ENCODE measurements around the gene MTMR10. TPM values are rescaled to one million over a fixed set of nuclear protein-coding genes. Genes with fewer than 3 reads are reported as not detected.

Gene MTMR10
- total RNA-seq, 1 donor from 2014 or later: 12.2 TPM

DNA sequence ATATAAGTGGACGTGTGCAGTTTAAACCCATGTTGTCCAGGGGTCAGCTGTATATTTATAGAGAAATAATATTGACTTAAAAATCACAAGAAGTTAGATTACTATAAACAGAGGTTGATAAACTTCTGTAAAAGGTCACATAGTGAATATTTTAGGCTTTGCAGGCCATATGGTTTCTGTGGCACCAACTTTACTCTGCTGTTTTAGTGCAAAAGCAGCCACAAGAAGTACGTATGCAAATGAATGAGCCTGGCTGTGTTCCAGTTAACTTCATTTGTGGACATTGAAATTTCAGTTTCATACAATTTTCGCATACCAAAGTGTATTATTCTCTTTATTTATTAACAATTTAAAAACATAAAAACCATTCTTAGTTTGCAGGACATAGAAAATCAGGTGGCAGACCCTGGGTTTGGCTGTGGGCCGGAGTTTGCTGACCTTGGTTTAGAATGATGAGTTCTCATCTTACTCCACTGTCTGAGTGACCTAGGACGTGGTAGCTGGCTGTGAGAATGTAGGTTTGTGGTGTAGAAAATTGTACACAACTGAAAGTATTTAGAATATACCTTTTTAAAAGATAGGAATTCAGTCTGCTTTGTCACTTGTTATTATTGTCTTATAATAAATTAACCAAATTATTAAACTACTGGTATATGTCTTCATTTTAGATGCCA, 71.4 kb downstream of the MTMR10 start:
- H3K9me3 Mint-ChIP-seq: no peaks in the 10 kb centered on the region
- H3K27me3 Mint-ChIP-seq (ENCODE audit: low read depth): no peaks in the 10 kb centered on the region
- peaks cover 63% of the 10 kb centered on the region for H3K36me3 Mint-ChIP-seq (ENCODE audit: low read depth)
- no peak for DNase-seq (ENCODE audit: low spot score)
- peaks cover 4% of the 10 kb centered on the region for H3K4me1 Mint-ChIP-seq (ENCODE audit: low read depth)
- no peak overlapping the region for H3K27ac Mint-ChIP-seq
- no peak overlapping the region for H3K4me3 Mint-ChIP-seq (ENCODE audit: low read depth)
- intact Hi-C loops (cut with micrococcal nuclease): no loop called here

DNA sequence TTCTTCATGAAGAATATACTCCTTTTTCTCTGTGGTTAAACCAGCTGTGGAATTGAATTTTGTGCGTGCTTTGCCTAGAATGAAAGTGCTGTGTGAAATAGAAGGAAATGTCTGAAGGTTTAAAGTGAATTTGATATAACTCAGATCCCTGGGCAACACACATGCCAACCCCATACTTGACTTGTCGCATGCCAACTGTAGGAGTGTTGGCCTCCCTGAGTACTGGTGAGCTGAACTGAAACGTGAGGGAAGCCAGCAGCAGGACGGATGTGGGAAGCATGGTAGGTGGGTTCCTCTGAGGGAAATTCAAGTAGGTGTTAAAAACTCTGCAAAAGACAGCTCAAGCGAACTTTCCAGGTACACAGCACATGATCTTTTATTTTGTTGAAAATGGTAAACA, 73.1 kb downstream of the MTMR10 start:
- Mint-ChIP-seq H3K4me3 (ENCODE audit: low read depth) (no peak overlapping the region), H3K36me3 (ENCODE audit: low read depth) (peaks cover 57% of the 10 kb centered on the region), H3K27me3 (ENCODE audit: low read depth) (no peaks in the 10 kb centered on the region), H3K27ac (no peak overlapping the region), H3K4me1 (ENCODE audit: low read depth) (peaks cover 4% of the 10 kb centered on the region), H3K9me3 (no peaks in the 10 kb centered on the region)
- DNase-seq (ENCODE audit: low spot score): no peak
- intact Hi-C loops (cut with micrococcal nuclease): no loop called here

DNA sequence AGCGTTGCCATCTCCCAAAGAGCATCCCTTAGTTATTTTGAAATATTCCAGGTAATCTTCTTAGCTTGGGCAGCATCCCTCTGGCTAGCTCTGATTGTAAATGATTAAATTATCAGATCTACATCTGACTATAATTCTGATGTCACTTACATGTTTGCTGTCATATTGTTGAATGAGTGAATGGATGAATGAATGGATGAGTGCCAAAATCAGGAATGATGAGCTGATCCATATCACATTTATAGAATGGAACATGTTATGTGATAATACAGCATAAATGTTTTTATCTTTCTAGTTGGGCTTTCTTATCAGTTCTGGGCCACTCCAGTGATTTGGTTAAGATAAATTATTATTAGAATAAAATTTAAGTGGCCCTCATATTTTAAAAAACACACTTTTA, 73.8 kb downstream of the MTMR10 start:
- intact Hi-C loops (cut with micrococcal nuclease): no loop called here
- no peak overlapping the region for H3K27ac Mint-ChIP-seq
- peaks cover 57% of the 10 kb centered on the region for H3K36me3 Mint-ChIP-seq (ENCODE audit: low read depth)

GRCh38 chr15:30917013-30917412, 74.4 kb downstream of the MTMR10 start:
- no peak for DNase-seq (ENCODE audit: low spot score)
- H3K9me3 Mint-ChIP-seq: no peaks in the 10 kb centered on the region
- H3K4me1 Mint-ChIP-seq (ENCODE audit: low read depth): peaks cover 4% of the 10 kb centered on the region
- no peak overlapping the region for H3K4me3 Mint-ChIP-seq (ENCODE audit: low read depth)
- peaks cover 56% of the 10 kb centered on the region for H3K36me3 Mint-ChIP-seq (ENCODE audit: low read depth)
- no peaks in the 10 kb centered on the region for H3K27me3 Mint-ChIP-seq (ENCODE audit: low read depth)
- H3K27ac Mint-ChIP-seq: no peak overlapping the region
- intact Hi-C loops (cut with micrococcal nuclease): no loop called here

More for the DNA sequence above, 73.8 kb downstream of the MTMR10 start:
- no peak for DNase-seq (ENCODE audit: low spot score)
- Mint-ChIP-seq H3K4me1 (ENCODE audit: low read depth) (peaks cover 4% of the 10 kb centered on the region), H3K9me3 (no peaks in the 10 kb centered on the region), H3K4me3 (ENCODE audit: low read depth) (no peak overlapping the region), H3K27me3 (ENCODE audit: low read depth) (no peaks in the 10 kb centered on the region)

- Mint-ChIP-seq H3K27me3 (ENCODE audit: low read depth) (no peaks in the 10 kb centered on the region), H3K9me3 (no peaks in the 10 kb centered on the region), H3K4me3 (ENCODE audit: low read depth) (no peak overlapping the region), H3K36me3 (ENCODE audit: low read depth) (peaks cover 54% of the 10 kb centered on the region), H3K4me1 (ENCODE audit: low read depth) (peaks cover 4% of the 10 kb centered on the region), H3K27ac (no peak overlapping the region)
- no peak for DNase-seq (ENCODE audit: low spot score)
- intact Hi-C loops (cut with micrococcal nuclease): no loop called here
Observed at GRCh38 chr15:30913761-30914160, 77.7 kb downstream of the MTMR10 start.

GRCh38 chr15:30906366-30906765, 85.1 kb downstream of the MTMR10 start:
- Mint-ChIP-seq H3K4me1 (ENCODE audit: low read depth) (peaks cover 22% of the 10 kb centered on the region), H3K36me3 (ENCODE audit: low read depth) (peaks cover 48% of the 10 kb centered on the region), H3K27ac (no peak overlapping the region), H3K27me3 (ENCODE audit: low read depth) (no peaks in the 10 kb centered on the region), H3K4me3 (ENCODE audit: low read depth) (no peak overlapping the region), H3K9me3 (no peaks in the 10 kb centered on the region)
- DNase-seq (ENCODE audit: low spot score): no peak
- intact Hi-C loops (cut with micrococcal nuclease): no loop called here

GRCh38 chr15:30905821-30906220, 85.6 kb downstream of the MTMR10 start:
- intact Hi-C loops (cut with micrococcal nuclease): no loop called here
- Mint-ChIP-seq H3K27me3 (ENCODE audit: low read depth) (no peaks in the 10 kb centered on the region), H3K27ac (no peak overlapping the region), H3K4me1 (ENCODE audit: low read depth) (peaks cover 22% of the 10 kb centered on the region), H3K36me3 (ENCODE audit: low read depth) (peaks cover 51% of the 10 kb centered on the region), H3K9me3 (no peaks in the 10 kb centered on the region), H3K4me3 (ENCODE audit: low read depth) (no peak overlapping the region)
- DNase-seq (ENCODE audit: low spot score): no peak

DNA sequence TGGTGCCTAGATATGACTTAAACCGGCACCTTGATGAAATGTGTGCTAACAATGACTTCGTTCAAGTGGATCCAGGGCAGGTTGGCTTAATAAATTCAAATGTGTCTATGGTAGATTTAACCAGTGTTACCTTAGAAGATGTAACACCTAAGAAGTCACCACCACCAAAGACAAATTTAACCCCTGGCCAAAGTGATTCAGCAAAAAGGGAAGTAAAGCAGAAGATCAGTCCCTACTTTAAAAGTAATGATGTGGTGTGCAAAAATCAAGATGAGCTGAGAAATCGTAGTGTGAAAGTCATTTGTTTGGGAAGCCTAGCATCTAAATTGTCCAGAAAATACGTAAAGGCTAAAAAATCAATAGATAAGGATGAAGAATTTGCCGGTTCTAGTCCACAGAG, 86.6 kb downstream of the MTMR10 start:
- Mint-ChIP-seq H3K9me3 (no peaks in the 10 kb centered on the region), H3K4me1 (ENCODE audit: low read depth) (peaks cover 22% of the 10 kb centered on the region), H3K4me3 (ENCODE audit: low read depth) (peak overlapping the region; percentile 94), H3K36me3 (ENCODE audit: low read depth) (peaks cover 50% of the 10 kb centered on the region), H3K27me3 (ENCODE audit: low read depth) (no peaks in the 10 kb centered on the region), H3K27ac (no peak overlapping the region)
- intact Hi-C loops (cut with micrococcal nuclease): loop anchor here (5.0 kb wide), 1 partner anchor 87 kb away; the partner anchor contains the start of gene MTMR10
- no peak for DNase-seq (ENCODE audit: low spot score)

DNA sequence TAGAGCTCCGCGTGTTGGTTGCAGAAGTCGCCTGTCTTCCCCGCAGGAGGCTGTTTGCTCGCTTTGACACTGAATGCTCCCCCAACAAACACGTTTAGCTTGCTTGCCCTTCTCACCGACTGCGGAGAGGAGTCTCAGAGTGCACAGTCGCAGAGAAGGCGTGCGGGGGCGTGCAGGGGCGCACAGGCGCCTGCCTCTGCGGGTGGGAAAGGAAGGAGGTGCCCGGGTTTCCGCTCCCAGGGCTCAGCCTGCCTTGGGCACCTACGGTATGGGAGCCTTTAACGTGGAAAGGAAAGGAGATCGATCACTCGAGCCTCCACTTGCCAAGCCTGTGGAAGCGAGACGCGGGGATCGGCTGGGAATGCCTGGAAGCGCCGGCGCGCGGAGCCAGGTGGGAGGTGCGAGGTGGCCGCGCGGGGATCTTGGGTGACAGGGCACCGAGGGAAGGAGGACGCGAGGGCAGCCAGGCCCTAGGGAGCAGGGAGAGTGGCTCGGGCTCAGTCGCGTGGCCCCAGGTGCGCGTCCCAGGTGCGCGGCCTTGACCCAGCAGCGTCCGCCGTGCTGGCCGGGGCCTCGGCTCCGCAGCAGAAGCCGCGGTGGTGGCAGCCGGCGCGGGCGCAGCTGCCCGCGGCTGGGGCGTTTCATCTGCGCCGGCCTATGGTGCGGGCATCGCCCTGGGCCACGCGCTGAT, 87.8 kb downstream of the MTMR10 start, which contains the start of gene FAN1:
Gene FAN1, plus strand, starts transcription at position 419 of the 691 bp plus-strand sequence. CDS start 749 bp downstream, outside the sequence.
- peak within 1 kb of the TSS; percentile 75 for H3K27ac Mint-ChIP-seq
- H3K36me3 Mint-ChIP-seq (ENCODE audit: low read depth): peaks cover 41% of the 10 kb centered on the region
- no peaks in the 10 kb centered on the region for H3K9me3 Mint-ChIP-seq
- no peaks in the 10 kb centered on the region for H3K27me3 Mint-ChIP-seq (ENCODE audit: low read depth)
- peak within 1 kb of the TSS; percentile 94 for H3K4me3 Mint-ChIP-seq (ENCODE audit: low read depth)
- H3K4me1 Mint-ChIP-seq (ENCODE audit: low read depth): peaks cover 22% of the 10 kb centered on the region
- peak; percentile 62 for DNase-seq (ENCODE audit: low spot score)
- intact Hi-C loops (cut with micrococcal nuclease): loop anchor here (5.0 kb wide), 1 partner anchor 89 kb away; the partner anchor contains the start of gene MTMR10

GRCh38 chr15:30901889-30902288, 89.5 kb downstream of the MTMR10 start:
- DNase-seq (ENCODE audit: low spot score): no peak
- Mint-ChIP-seq H3K9me3 (no peaks in the 10 kb centered on the region), H3K27ac (no peak overlapping the region), H3K4me1 (ENCODE audit: low read depth) (peaks cover 22% of the 10 kb centered on the region), H3K27me3 (ENCODE audit: low read depth) (no peaks in the 10 kb centered on the region), H3K36me3 (ENCODE audit: low read depth) (peaks cover 41% of the 10 kb centered on the region), H3K4me3 (ENCODE audit: low read depth) (no peak overlapping the region)
- intact Hi-C loops (cut with micrococcal nuclease): loop anchor here (5.0 kb wide), 1 partner anchor 90 kb away; the partner anchor contains the start of gene MTMR10

DNA sequence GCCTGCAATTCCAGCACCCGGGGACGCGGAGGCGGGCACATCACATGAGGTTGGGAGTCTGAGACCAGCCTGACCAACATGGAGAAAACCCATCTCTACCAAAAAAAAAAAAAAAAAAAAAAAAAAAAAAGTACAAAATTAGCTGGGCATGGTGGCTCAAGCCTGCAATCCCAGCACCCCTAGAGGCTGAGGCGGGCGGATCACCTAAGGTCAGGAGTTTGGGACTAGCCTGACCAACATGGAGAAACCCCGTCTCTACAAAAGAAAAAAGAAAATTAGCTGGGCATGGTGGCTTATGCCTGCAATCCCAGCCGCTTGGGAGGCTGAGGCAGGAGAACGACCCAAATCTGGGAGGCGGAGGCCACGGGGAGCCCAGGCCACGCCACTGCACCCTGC, 95.2 kb downstream of the MTMR10 start:
- intact Hi-C loops (cut with micrococcal nuclease): no loop called here
- Mint-ChIP-seq H3K36me3 (ENCODE audit: low read depth) (peaks cover 5% of the 10 kb centered on the region), H3K9me3 (no peaks in the 10 kb centered on the region), H3K27me3 (ENCODE audit: low read depth) (no peaks in the 10 kb centered on the region), H3K4me1 (ENCODE audit: low read depth) (peaks cover 3% of the 10 kb centered on the region), H3K27ac (no peak overlapping the region), H3K4me3 (ENCODE audit: low read depth) (no peak overlapping the region)
- no peak for DNase-seq (ENCODE audit: low spot score)

GRCh38 chr15:30895461-30896210, 95.8 kb downstream of the MTMR10 start:
- no peak overlapping the region for H3K27ac Mint-ChIP-seq
- peaks cover 3% of the 10 kb centered on the region for H3K4me1 Mint-ChIP-seq (ENCODE audit: low read depth)
- H3K9me3 Mint-ChIP-seq: no peaks in the 10 kb centered on the region
- no peak for DNase-seq (ENCODE audit: low spot score)
- no peaks in the 10 kb centered on the region for H3K27me3 Mint-ChIP-seq (ENCODE audit: low read depth)
- no peak overlapping the region for H3K4me3 Mint-ChIP-seq (ENCODE audit: low read depth)
- peaks cover 3% of the 10 kb centered on the region for H3K36me3 Mint-ChIP-seq (ENCODE audit: low read depth)
- intact Hi-C loops (cut with micrococcal nuclease): no loop called here

- Mint-ChIP-seq H3K27me3 (ENCODE audit: low read depth) (no peaks in the 10 kb centered on the region), H3K4me1 (ENCODE audit: low read depth) (no peaks in the 10 kb centered on the region), H3K27ac (no peak overlapping the region), H3K4me3 (ENCODE audit: low read depth) (no peak overlapping the region), H3K9me3 (no peaks in the 10 kb centered on the region), H3K36me3 (ENCODE audit: low read depth) (peaks cover 14% of the 10 kb centered on the region)
- intact Hi-C loops (cut with micrococcal nuclease): no loop called here
- DNase-seq (ENCODE audit: low spot score): no peak
Observed at GRCh38 chr15:30889196-30889595, 102.2 kb downstream of the MTMR10 start.
